HFFc6 (cell line): Measurements from ENCODE around the gene NUDT16. TPM values are rescaled to one million over a fixed set of nuclear protein-coding genes. Genes with fewer than 3 reads are reported as not detected.

Experiments
- DNase-seq: peaks from one replicate; pipeline ENCODE4 v3.0.0-alpha.2; 2018
- H3K27ac Mint-ChIP-seq: 2 replicates; pipeline ENCODE4 v1.8.0; 2020; ENCODE audit warnings: mild to moderate bottlenecking, mixed read lengths
- H3K27me3 Mint-ChIP-seq: 2 replicates; pipeline ENCODE4 v1.8.0; 2021; ENCODE audit warnings: mild to moderate bottlenecking, moderate library complexity, mixed read lengths; ENCODE audit not compliant: insufficient read depth
- H3K36me3 Mint-ChIP-seq: 2 replicates; pipeline ENCODE4 v1.8.0; 2021; ENCODE audit warnings: low read depth, mixed read lengths
- H3K4me1 Mint-ChIP-seq: 2 replicates; pipeline ENCODE4 v1.8.0; 2020; ENCODE audit warnings: low read depth, mixed read lengths
- H3K4me3 Mint-ChIP-seq: 2 replicates; pipeline ENCODE4 v1.8.0; 2020; ENCODE audit warnings: mild to moderate bottlenecking, moderate library complexity, mixed read lengths
- H3K9me3 Mint-ChIP-seq: 2 replicates; pipeline ENCODE4 v1.8.0; 2020; ENCODE audit warnings: mild to moderate bottlenecking, mixed read lengths
- CTCF ChIP-seq: fragments of 200-600 bp; sonication (generic); IDR thresholded peaks from 2 replicates; pipeline ENCODE4 v1.5.0; 2021; ENCODE audit warnings: antibody characterized with exemption, mild to moderate bottlenecking
- total RNA-seq, 6 experiments: library from RNA; stranded (reverse); fragmentation: NEBNext Ultra II Directional; extraction: Animal tissue kit (Norgen Biotek cat#: 25700); gene quantifications; 2 replicates in 1 of 6; 3 replicates in 5 of 6; pipeline ENCODE4 v1.2.3, GENCODE V29; 2021

Gene NUDT16
- total RNA-seq, 6 experiments from 2014 or later, result 18.3 to 21.3 (median 19.7) TPM

GRCh38 chr3:131349946-131350347 lies 31.6 kb upstream of the NUDT16 start:
- Mint-ChIP-seq H3K4me1 (peaks cover 62% of the 10 kb centered on the region), H3K9me3 (no peaks in the 10 kb centered on the region), H3K36me3 (no peaks in the 10 kb centered on the region), H3K27ac (peak overlapping the region; percentile 90), H3K4me3 (peak overlapping the region; percentile 69), H3K27me3 (no peaks in the 10 kb centered on the region)
- peak; percentile 89 for DNase-seq
- TF ChIP-seq CTCF, result no peak

GRCh38 chr3:131350506-131350905 lies 31.1 kb upstream of the NUDT16 start:
- Mint-ChIP-seq H3K27ac (peak overlapping the region; percentile 90), H3K36me3 (no peaks in the 10 kb centered on the region), H3K4me1 (peaks cover 64% of the 10 kb centered on the region)

GRCh38 chr3:131353016-131353877 lies 28.3 kb upstream of the NUDT16 start:
- Mint-ChIP-seq H3K4me3 (peak overlapping the region; percentile 27; the same call in 1 of the 2 replicates), H3K27ac (peak overlapping the region; percentile 62), H3K36me3 (no peaks in the 10 kb centered on the region), H3K27me3 (no peaks in the 10 kb centered on the region), H3K4me1 (peaks cover 77% of the 10 kb centered on the region), H3K9me3 (no peaks in the 10 kb centered on the region)
- peak; percentile 12 for DNase-seq
- no peak for TF ChIP-seq CTCF

More at GRCh38 chr3:131350506-131350905, 31.1 kb upstream of the NUDT16 start:
- peak; percentile 38 for DNase-seq
- Mint-ChIP-seq H3K9me3 (no peaks in the 10 kb centered on the region), H3K27me3 (no peaks in the 10 kb centered on the region), H3K4me3 (peak overlapping the region; percentile 39)
- TF ChIP-seq CTCF, result no peak

- Mint-ChIP-seq H3K9me3 (no peaks in the 10 kb centered on the region), H3K27ac (peak overlapping the region; percentile 62)
Observed at GRCh38 chr3:131353986-131354385, 27.6 kb upstream of the NUDT16 start.

GRCh38 chr3:131356006-131356595 lies 25.5 kb upstream of the NUDT16 start:
- H3K27ac Mint-ChIP-seq, result peak overlapping the region; percentile 72

More at GRCh38 chr3:131353986-131354385, 27.6 kb upstream of the NUDT16 start:
- no peaks in the 10 kb centered on the region for H3K36me3 Mint-ChIP-seq
- peak overlapping the region; percentile 27; the same call in 1 of the 2 replicates for H3K4me3 Mint-ChIP-seq
- DNase-seq, result no peak
- TF ChIP-seq CTCF, result no peak
- peaks cover 71% of the 10 kb centered on the region for H3K4me1 Mint-ChIP-seq
- no peaks in the 10 kb centered on the region for H3K27me3 Mint-ChIP-seq

More at GRCh38 chr3:131356006-131356595, 25.5 kb upstream of the NUDT16 start:
- no peaks in the 10 kb centered on the region; the same call in 1 of the 2 replicates for H3K27me3 Mint-ChIP-seq
- no peaks in the 10 kb centered on the region for H3K36me3 Mint-ChIP-seq
- H3K9me3 Mint-ChIP-seq, result no peaks in the 10 kb centered on the region
- TF ChIP-seq CTCF, result no peak
- H3K4me1 Mint-ChIP-seq, result peaks cover 50% of the 10 kb centered on the region
- DNase-seq, result peak; percentile 78
- H3K4me3 Mint-ChIP-seq, result peak overlapping the region; percentile 11; the same call in 1 of the 2 replicates
